ENCODE results near the gene SAMD4B.

DNA sequence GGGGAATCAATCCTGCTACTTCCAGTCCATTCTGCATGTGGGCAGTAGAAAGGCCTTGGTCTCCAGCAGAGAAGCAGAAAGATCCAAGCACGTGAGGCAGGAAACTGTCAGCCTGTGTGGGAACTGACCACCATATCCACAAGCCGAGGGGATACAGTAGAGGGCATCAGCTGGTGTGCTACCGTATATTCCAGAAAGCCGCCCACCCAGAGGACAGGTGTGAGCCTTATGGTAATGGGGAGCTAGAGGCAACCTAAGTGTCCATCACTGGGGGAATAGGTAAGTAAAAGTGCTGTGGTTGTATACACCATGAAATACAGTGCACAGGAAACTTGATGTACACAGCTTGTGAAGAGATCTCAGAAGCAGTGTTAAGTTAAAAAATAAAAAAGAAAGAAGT lies 48.8 kb upstream of the SAMD4B start:
- TF ChIP-seq CTCF (IDR thresholded peaks at IDR 0.05) (no peak), ZFX (IDR thresholded peaks at IDR 0.05; ENCODE audit: borderline replicate concordance) (no peak)
